ENCODE measurements around the gene PDPK1.
"Not testable (repeated sequence)": the region's sequence is repeated elsewhere in the genome, so short reads cannot be mapped to it uniquely, and the experiment has no call there.

PDPK1 gene

GRCh38 chr16:2603165-2604015 lies 65.6 kb downstream of the PDPK1 start:
- TF ChIP-seq TSHZ2 (CRISPR knock-in tag; IDR thresholded peaks at IDR 0.05) (peak; percentile 66; the same call in 1 of the 2 replicates), CSRNP3 (CRISPR knock-in tag; IDR thresholded peaks at IDR 0.05) (0 out of 2 replicates have a peak, but pooled peaks have one; percentile 17), ISL1 (CRISPR knock-in tag; IDR thresholded peaks at IDR 0.05) (no peak), POU6F1 (CRISPR knock-in tag; IDR thresholded peaks at IDR 0.05; ENCODE audit: borderline replicate concordance, low read depth) (no peak), ESRRG (CRISPR knock-in tag; IDR thresholded peaks at IDR 0.05) (no peak), GLIS3 (CRISPR knock-in tag; IDR thresholded peaks at IDR 0.05) (no peak; the same call in 1 of the 2 replicates), TOX (CRISPR knock-in tag; IDR thresholded peaks at IDR 0.05; ENCODE audit: borderline replicate concordance) (peak; percentile 31; the same call in 1 of the 2 replicates), ZNF70 (CRISPR knock-in tag; IDR thresholded peaks at IDR 0.05) (no peak), CSDC2 (CRISPR knock-in tag; IDR thresholded peaks at IDR 0.05) (no peak), PATZ1 (CRISPR knock-in tag; IDR thresholded peaks at IDR 0.05; ENCODE audit: borderline replicate concordance) (peak; percentile 67; the same call in 1 of the 2 replicates), ZNF565 (CRISPR knock-in tag; conservative IDR thresholded peaks at IDR 0.05; ENCODE audit: low read depth) (0 out of 2 replicates have a peak, but pooled peaks have one; percentile 45)
- ATAC-seq: peak; percentile 97

- peak; percentile 32 for ATAC-seq
Observed at GRCh38 chr16:2604016-2604369, 66.2 kb downstream of the PDPK1 start.

- ATAC-seq: not testable (repeated sequence)
Observed at GRCh38 chr16:2606820-2607219, 69.0 kb downstream of the PDPK1 start.

GRCh38 chr16:2609345-2609744 lies 71.5 kb downstream of the PDPK1 start:
- ATAC-seq: not testable (repeated sequence)

- TF ChIP-seq ZFP30 (CRISPR knock-in tag; IDR thresholded peaks at IDR 0.05) (no peak), TSHZ2 (CRISPR knock-in tag; IDR thresholded peaks at IDR 0.05) (no peak), PPARA (CRISPR knock-in tag; IDR thresholded peaks at IDR 0.05; ENCODE audit: borderline replicate concordance) (no peak), TCF4 (CRISPR knock-in tag; IDR thresholded peaks at IDR 0.05; ENCODE audit: borderline replicate concordance) (no peak), ZFP3 (CRISPR knock-in tag; IDR thresholded peaks at IDR 0.05) (no peak), TOX (CRISPR knock-in tag; IDR thresholded peaks at IDR 0.05; ENCODE audit: borderline replicate concordance) (no peak), GLIS3 (CRISPR knock-in tag; IDR thresholded peaks at IDR 0.05) (no peak)
- no peak for ATAC-seq
Observed at GRCh38 chr16:2609827-2610470, 72.1 kb downstream of the PDPK1 start.
